Cardiac ventricle fibroblast (primary cell): Measurements from ENCODE around the gene HSPH1. TPM values are rescaled to one million over a fixed set of nuclear protein-coding genes. Genes with fewer than 3 reads are reported as not detected.

ENCODE experiments used
- total RNA-seq: library from RNA; depleted of rRNA; stranded (reverse); fragments of >200 nt; gene quantifications from 2 replicates; pipeline ENCODE4 v1.2.3, GENCODE V29; 2015

HSPH1 gene
- total RNA-seq: 30.1 and 37.4 TPM in 2 replicates

DNA sequence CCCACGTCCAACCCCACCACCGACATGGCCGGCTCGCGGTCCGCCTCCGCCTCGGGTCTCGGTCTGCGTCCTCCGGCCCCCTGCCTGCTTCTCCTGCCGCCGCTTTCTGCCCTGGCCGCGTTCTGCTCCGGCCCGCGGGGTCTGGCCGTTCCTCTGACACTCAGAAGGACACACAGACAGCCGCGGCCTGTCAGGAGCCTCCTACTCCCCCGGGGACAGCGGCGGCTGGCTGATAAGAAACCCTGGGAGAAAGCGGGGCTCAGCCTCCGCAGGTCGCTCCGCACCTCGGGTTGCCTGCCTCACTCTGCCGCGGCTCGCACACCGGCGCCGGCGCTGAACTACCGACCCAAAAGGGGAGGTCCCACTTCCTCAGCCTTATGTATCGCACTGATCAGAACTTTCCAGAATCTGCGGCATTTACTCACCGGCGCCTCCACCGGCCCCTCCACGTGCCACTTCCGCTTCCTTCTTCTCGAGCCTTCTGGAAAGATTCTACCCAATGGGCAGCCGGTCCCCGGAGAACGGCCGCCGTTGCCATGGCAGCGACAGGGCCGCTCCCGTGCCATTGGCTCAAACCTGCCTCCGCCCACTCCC lies at the start of gene HSPH1:
Gene HSPH1, minus strand, starts transcription at position 348 of the 594 bp plus-strand sequence. Its CDS starts 322 bp downstream, at position 26.

DNA sequence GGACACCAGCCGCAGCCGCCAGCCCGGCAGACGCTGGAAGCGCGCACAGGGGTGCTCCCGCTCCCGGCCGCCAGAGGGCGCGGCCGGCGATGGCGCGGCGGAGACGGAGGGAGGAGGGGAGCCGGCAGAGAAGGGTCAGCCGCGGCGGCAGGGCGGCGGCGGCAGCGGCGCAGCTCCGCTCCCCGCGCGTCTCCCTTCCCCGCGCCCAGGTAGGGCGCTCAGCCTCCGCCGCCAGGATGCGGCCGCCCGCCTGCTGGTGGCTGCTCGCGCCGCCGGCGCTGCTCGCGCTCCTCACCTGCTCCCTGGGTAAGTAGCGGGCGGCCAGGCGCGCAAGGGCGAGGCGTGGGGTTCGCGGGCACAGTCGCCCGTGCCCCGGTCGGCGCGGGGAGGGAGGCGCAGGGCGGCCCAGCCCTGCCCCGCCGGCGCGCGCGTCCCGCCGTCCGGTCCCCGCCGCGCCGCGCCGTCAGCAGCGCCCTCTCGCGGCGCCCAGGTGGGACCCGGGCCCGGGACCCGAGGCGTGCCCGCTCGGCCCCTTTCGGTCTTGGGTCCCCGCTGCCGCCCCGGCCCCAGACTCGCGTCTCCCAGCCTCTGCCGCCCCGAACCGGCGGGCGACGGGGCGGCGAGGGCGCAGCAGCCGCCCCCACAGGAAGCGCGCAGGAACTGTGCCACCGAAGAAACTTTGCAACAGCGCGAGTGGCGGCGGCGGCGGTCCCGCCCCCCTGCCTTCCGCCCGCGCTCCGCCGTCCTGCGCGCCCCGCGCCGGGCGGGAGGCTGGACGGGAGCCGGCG lies 38.3 kb upstream of the HSPH1 start, which contains the start of gene B3GLCT:
Gene B3GLCT, plus strand, starts transcription at position 127 of the 788 bp plus-strand sequence. Its CDS starts 110 bp downstream, at position 237.

Other genes with a start within 250 kb of the HSPH1 start
- gene TEX26, start 229.2 kb downstream of the HSPH1 start, total RNA-seq: not detected in 2 replicates
- 3.1 and 3.4 TPM in 2 replicates for gene B3GLCT, start 38.1 kb upstream of the HSPH1 start, total RNA-seq